ENCODE results near the gene RASSF1.

RASSF1 gene

GRCh38 chr3:50338965-50339364 lies 1.7 kb downstream of the RASSF1 start:
- no peak for DNase-seq (ENCODE audit: low read depth)
- no peak overlapping the region for H3K4me3 ChIP-seq (ENCODE audit: low read depth, low read length)
- TF ChIP-seq CTCF (conservative IDR thresholded peaks at IDR 0.05; ENCODE audit: low read depth, low read length) = no peak

GRCh38 chr3:50337175-50337861 lies 3.3 kb downstream of the RASSF1 start:
- no peak for TF ChIP-seq CTCF (conservative IDR thresholded peaks at IDR 0.05; ENCODE audit: low read depth, low read length)
- peak overlapping the region; percentile 87 for H3K4me3 ChIP-seq (ENCODE audit: low read depth, low read length)
- peak; percentile 100 for DNase-seq (ENCODE audit: low read depth)

- TF ChIP-seq CTCF (conservative IDR thresholded peaks at IDR 0.05; ENCODE audit: low read depth, low read length) = no peak
- DNase-seq (ENCODE audit: low read depth) = peak; percentile 44
- H3K4me3 ChIP-seq (ENCODE audit: low read depth, low read length) = peak overlapping the region; percentile 87
Observed at GRCh38 chr3:50336452-50337174, 4.0 kb downstream of the RASSF1 start.

- no peak for DNase-seq (ENCODE audit: low read depth)
- no peak for TF ChIP-seq CTCF (conservative IDR thresholded peaks at IDR 0.05; ENCODE audit: low read depth, low read length)
- H3K4me3 ChIP-seq (ENCODE audit: low read depth, low read length) = no peak overlapping the region
Observed at GRCh38 chr3:50334339-50335075, 6.1 kb downstream of the RASSF1 start.

GRCh38 chr3:50333744-50334328 lies 6.8 kb downstream of the RASSF1 start:
- no peak for TF ChIP-seq CTCF (conservative IDR thresholded peaks at IDR 0.05; ENCODE audit: low read depth, low read length)
- DNase-seq (ENCODE audit: low read depth) = peak; percentile 86
- no peak overlapping the region for H3K4me3 ChIP-seq (ENCODE audit: low read depth, low read length)

- no peak for TF ChIP-seq CTCF (conservative IDR thresholded peaks at IDR 0.05; ENCODE audit: low read depth, low read length)
- no peak overlapping the region for H3K4me3 ChIP-seq (ENCODE audit: low read depth, low read length)
- DNase-seq (ENCODE audit: low read depth) = no peak
Observed at GRCh38 chr3:50331364-50331907, 9.2 kb downstream of the RASSF1 start.

Data from choroid plexus epithelial cell (primary cell).